HepG2 (cell line): ENCODE data around the gene DENND2A. TPM values are rescaled to one million over a fixed set of nuclear protein-coding genes. Genes with fewer than 3 reads are reported as not detected.

Source experiments
- CC2D1A ChIP-seq: sonication (generic); formaldehyde crosslinking; IDR thresholded peaks from 2 replicates; pipeline ENCODE4 v1.8.1; 2023; ENCODE audit warnings: mild to moderate bottlenecking, missing genetic modification reagents
- GATAD2A ChIP-seq: IDR thresholded peaks from 2 replicates; pipeline ENCODE4 v1.6.1; 2016
- HNRNPK ChIP-seq: fragments of 200-400 bp; formaldehyde crosslinking; IDR thresholded peaks from 2 replicates; pipeline ENCODE4 v1.6.1; 2018; ENCODE audit warnings: low read length, low read depth, moderate library complexity, mild to moderate bottlenecking; ENCODE audit not compliant: poor library complexity, severe bottlenecking
- MYC ChIP-seq: sonication (generic); formaldehyde crosslinking; IDR thresholded peaks from 2 replicates; pipeline ENCODE4 v1.9.0; 2021; ENCODE audit warnings: missing genetic modification reagents, borderline replicate concordance
- NR2F1 ChIP-seq, 2 experiments: fragments of 450-650 bp in 1 of 2; formaldehyde crosslinking in 1 of 2; IDR thresholded peaks; 2 replicates each; pipeline versions ENCODE4 v1.5.0 to v1.6.1; 2016 to 2020; ENCODE audit warnings: mild to moderate bottlenecking in 1 of 2, missing compliant biosample characterization in 1 of 2, missing genetic modification reagents in 1 of 2, moderate library complexity in 1 of 2
- SNAPC5 ChIP-seq: sonication (generic); formaldehyde crosslinking; IDR thresholded peaks from 2 replicates; pipeline ENCODE4 v1.8.1; 2023; ENCODE audit warnings: mild to moderate bottlenecking, missing genetic modification reagents, borderline replicate concordance
- SRY ChIP-seq: sonication (generic); formaldehyde crosslinking; IDR thresholded peaks from 2 replicates; pipeline ENCODE4 v1.8.0; 2022; ENCODE audit warnings: mild to moderate bottlenecking, missing genetic modification reagents
- ZBTB39 ChIP-seq: sonication (generic); formaldehyde crosslinking; IDR thresholded peaks from 2 replicates; pipeline ENCODE4 v1.5.0; 2020; ENCODE audit warnings: missing genetic modification reagents
- ZC3H13 ChIP-seq: sonication (generic); formaldehyde crosslinking; IDR thresholded peaks from 2 replicates; pipeline ENCODE4 v1.8.1; 2023; ENCODE audit warnings: mild to moderate bottlenecking, missing genetic modification reagents, moderate library complexity
- ZEB1 ChIP-seq: IDR thresholded peaks from 2 replicates; pipeline ENCODE4 v1.6.1; 2012; ENCODE audit warnings: mild to moderate bottlenecking, low read depth, inconsistent platforms; ENCODE audit not compliant: insufficient replicate concordance
- ZFY ChIP-seq: sonication (generic); formaldehyde crosslinking; IDR thresholded peaks from 2 replicates; pipeline ENCODE4 v1.4.0; 2020; ENCODE audit warnings: missing genetic modification reagents
- ZNF354B ChIP-seq: sonication (generic); formaldehyde crosslinking; IDR thresholded peaks from 2 replicates; pipeline ENCODE4 v1.8.0; 2022; ENCODE audit warnings: mild to moderate bottlenecking, missing genetic modification reagents
- ZNF614 ChIP-seq: IDR thresholded peaks from 2 replicates; pipeline ENCODE4 v1.6.1; 2018; ENCODE audit warnings: missing biosample characterization, missing genetic modification reagents, inconsistent platforms, borderline replicate concordance
- ZNF652 ChIP-seq: IDR thresholded peaks from 2 replicates; pipeline ENCODE4 v1.6.1; 2016; ENCODE audit warnings: low read depth, borderline replicate concordance
- ZNF782 ChIP-seq: sonication (generic); formaldehyde crosslinking; IDR thresholded peaks from 2 replicates; pipeline ENCODE4 v1.4.0; 2020; ENCODE audit warnings: missing genetic modification reagents, mild to moderate bottlenecking, borderline replicate concordance
- ZSCAN30 ChIP-seq: sonication (generic); formaldehyde crosslinking; IDR thresholded peaks from 2 replicates; pipeline ENCODE4 v1.5.0; 2020; ENCODE audit warnings: mild to moderate bottlenecking, missing genetic modification reagents
- polyA plus RNA-seq, 8 experiments: library from polyadenylated mRNA; depleted of rRNA in 3 of 8; stranded (reverse) in 7 of 8; unstranded in 1 of 8; fragments of >200 nt; fragmentation: Illumina TruSeq in 4 of 8; extraction: Trizol in 4 of 8; gene quantifications; 2 replicates each; pipeline versions ENCODE4 v1.2.1 to v1.2.3, GENCODE V29; 2011 to 2016; ENCODE audit warnings: low read depth in 4 of 8, missing spikeins in 1 of 8, mixed read lengths in 1 of 8; ENCODE audit not compliant: insufficient read depth in 1 of 8
- total RNA-seq, 5 experiments: library from RNA; depleted of rRNA; stranded (reverse); fragments of >200 nt; fragmentation: Illumina TruSeq; extraction: Trizol; gene quantifications; 2 replicates each; pipeline ENCODE4 v1.2.3, GENCODE V29; 2016; ENCODE audit warnings: low read depth in 1 of 5
- TF ChIP-seq, protein P1 (sequence below): sonication (generic); formaldehyde crosslinking; conservative IDR thresholded peaks from 2 replicates; pipeline ENCODE4 v1.4.0; 2020; ENCODE audit warnings: missing genetic modification reagents
- TF ChIP-seq, protein P2 (sequence below): sonication (generic); formaldehyde crosslinking; IDR thresholded peaks from 2 replicates; pipeline ENCODE4 v1.4.0; 2020; ENCODE audit warnings: mild to moderate bottlenecking, missing genetic modification reagents
- TF ChIP-seq, protein P3 (sequence below): sonication (generic); formaldehyde crosslinking; IDR thresholded peaks from 2 replicates; pipeline ENCODE4 v1.9.0; 2021; ENCODE audit warnings: missing genetic modification reagents, mild to moderate bottlenecking, borderline replicate concordance
- TF ChIP-seq, protein P4 (sequence below): sonication (generic); formaldehyde crosslinking; IDR thresholded peaks from 2 replicates; pipeline ENCODE4 v1.4.0; 2020; ENCODE audit warnings: missing genetic modification reagents

DENND2A gene
- total and polyA plus RNA-seq, 2 of the 13 experiments (the other 11 are each of a cell fraction or from before 2014, with no cell fraction given) = not detected

DNA sequence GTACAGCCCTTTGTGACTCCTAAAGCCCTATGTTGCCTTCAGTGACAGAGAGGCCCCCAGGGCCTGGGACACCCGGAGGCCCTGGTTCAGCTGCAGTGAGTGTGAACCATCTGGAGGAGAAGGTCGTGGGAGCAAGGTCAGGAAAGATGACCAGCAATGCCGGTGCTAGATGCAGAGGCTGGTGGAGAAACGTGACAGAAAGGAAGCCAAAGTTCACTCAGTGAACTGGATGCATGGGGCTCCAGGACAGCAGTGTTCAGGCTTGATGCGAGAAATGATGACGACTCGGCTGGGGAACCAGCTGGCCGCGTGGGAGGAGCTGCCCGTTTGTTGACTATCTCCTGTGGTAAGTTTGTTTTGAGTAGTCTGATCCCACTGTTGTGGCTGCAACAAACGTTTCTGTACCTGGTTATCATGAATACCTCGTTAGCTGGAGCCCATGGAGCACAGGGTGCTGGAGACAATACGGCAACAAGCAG is 107.2 kb downstream of the DENND2A start (continued):
- TF ChIP-seq ZC3H13 (CRISPR knock-in tag) (no peak), ZNF782 (CRISPR knock-in tag) (no peak), ZSCAN30 (no peak), MYC (CRISPR knock-in tag) (no peak; the same call in 1 of the 2 replicates), ZNF614 (0 out of 2 replicates have a peak, but pooled peaks have one; percentile 17), NR2F1 (CRISPR knock-in tag; IDR thresholded peaks at IDR 0.05) (peak in 1 of 2 experiments; percentile 52; a peak in 2 of 4 replicates), CC2D1A (CRISPR knock-in tag) (no peak), ZNF354B (no peak), ZNF652 (CRISPR knock-in tag) (no peak), SRY (CRISPR knock-in tag) (no peak), HNRNPK (no peak), SNAPC5 (CRISPR knock-in tag) (no peak), ZEB1 (no peak), ZFY (CRISPR knock-in tag) (0 out of 2 replicates have a peak, but pooled peaks have one; percentile 28), ZBTB39 (CRISPR knock-in tag) (0 out of 2 replicates have a peak, but pooled peaks have one; percentile 69), GATAD2A (CRISPR knock-in tag) (peak; percentile 57; the same call in 1 of the 2 replicates)
- TF ChIP-seq, protein P1, sequence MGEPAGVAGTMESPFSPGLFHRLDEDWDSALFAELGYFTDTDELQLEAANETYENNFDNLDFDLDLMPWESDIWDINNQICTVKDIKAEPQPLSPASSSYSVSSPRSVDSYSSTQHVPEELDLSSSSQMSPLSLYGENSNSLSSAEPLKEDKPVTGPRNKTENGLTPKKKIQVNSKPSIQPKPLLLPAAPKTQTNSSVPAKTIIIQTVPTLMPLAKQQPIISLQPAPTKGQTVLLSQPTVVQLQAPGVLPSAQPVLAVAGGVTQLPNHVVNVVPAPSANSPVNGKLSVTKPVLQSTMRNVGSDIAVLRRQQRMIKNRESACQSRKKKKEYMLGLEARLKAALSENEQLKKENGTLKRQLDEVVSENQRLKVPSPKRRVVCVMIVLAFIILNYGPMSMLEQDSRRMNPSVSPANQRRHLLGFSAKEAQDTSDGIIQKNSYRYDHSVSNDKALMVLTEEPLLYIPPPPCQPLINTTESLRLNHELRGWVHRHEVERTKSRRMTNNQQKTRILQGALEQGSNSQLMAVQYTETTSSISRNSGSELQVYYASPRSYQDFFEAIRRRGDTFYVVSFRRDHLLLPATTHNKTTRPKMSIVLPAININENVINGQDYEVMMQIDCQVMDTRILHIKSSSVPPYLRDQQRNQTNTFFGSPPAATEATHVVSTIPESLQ = no peak
- TF ChIP-seq, protein P2, sequence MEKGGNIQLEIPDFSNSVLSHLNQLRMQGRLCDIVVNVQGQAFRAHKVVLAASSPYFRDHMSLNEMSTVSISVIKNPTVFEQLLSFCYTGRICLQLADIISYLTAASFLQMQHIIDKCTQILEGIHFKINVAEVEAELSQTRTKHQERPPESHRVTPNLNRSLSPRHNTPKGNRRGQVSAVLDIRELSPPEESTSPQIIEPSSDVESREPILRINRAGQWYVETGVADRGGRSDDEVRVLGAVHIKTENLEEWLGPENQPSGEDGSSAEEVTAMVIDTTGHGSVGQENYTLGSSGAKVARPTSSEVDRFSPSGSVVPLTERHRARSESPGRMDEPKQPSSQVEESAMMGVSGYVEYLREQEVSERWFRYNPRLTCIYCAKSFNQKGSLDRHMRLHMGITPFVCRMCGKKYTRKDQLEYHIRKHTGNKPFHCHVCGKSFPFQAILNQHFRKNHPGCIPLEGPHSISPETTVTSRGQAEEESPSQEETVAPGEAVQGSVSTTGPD (CRISPR knock-in tag) = no peak
- TF ChIP-seq, protein P3, sequence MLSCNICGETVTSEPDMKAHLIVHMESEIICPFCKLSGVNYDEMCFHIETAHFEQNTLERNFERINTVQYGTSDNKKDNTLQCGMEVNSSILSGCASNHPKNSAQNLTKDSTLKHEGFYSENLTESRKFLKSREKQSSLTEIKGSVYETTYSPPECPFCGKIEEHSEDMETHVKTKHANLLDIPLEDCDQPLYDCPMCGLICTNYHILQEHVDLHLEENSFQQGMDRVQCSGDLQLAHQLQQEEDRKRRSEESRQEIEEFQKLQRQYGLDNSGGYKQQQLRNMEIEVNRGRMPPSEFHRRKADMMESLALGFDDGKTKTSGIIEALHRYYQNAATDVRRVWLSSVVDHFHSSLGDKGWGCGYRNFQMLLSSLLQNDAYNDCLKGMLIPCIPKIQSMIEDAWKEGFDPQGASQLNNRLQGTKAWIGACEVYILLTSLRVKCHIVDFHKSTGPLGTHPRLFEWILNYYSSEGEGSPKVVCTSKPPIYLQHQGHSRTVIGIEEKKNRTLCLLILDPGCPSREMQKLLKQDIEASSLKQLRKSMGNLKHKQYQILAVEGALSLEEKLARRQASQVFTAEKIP (CRISPR knock-in tag) = no peak
- TF ChIP-seq, protein P4, sequence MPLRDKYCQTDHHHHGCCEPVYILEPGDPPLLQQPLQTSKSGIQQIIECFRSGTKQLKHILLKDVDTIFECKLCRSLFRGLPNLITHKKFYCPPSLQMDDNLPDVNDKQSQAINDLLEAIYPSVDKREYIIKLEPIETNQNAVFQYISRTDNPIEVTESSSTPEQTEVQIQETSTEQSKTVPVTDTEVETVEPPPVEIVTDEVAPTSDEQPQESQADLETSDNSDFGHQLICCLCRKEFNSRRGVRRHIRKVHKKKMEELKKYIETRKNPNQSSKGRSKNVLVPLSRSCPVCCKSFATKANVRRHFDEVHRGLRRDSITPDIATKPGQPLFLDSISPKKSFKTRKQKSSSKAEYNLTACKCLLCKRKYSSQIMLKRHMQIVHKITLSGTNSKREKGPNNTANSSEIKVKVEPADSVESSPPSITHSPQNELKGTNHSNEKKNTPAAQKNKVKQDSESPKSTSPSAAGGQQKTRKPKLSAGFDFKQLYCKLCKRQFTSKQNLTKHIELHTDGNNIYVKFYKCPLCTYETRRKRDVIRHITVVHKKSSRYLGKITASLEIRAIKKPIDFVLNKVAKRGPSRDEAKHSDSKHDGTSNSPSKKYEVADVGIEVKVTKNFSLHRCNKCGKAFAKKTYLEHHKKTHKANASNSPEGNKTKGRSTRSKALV (CRISPR knock-in tag) = no peak
